SW 1271 (cell line): Measurements from ENCODE around the gene PRKG1.
"Not testable (repeated sequence)": the region's sequence is repeated elsewhere in the genome, so short reads cannot be mapped to it uniquely, and the experiment has no call there.

ENCODE experiments used
- DNase-seq, 2 experiments: peaks; one replicate each; lab custom pipeline; 2025; lab: John Stamatoyannopoulos, UW

PRKG1 gene

DNA sequence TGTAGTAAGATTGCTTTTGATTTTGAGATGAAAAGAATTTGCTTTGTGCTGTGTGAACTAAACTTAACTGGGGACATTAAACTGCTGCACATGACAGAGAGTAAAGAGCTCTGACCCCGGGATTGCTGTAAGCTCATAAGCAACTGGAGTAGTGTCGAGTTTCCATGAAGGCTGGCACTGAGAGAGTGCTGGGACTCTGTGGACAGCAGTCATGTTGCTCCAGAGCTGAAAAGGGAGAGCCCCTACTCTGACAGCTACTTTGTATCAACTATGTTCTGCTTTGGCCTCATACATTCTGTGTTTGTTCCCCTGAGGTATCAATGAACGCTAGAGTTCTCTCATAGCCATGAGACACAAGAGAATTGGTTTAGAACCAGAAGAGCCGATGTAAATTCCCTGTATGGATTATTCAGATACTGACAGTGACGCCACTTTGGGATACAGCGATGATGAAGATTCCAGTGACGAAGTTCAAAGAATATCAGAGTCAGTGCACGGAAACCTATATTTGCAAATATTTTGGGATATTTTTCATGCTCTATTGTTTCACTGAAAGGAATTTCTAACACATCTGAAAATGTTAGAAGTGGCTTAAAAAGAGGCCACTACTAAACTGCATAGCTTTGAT lies 1053.9 kb downstream of the PRKG1 start:
- DNase-seq = no peak

DNA sequence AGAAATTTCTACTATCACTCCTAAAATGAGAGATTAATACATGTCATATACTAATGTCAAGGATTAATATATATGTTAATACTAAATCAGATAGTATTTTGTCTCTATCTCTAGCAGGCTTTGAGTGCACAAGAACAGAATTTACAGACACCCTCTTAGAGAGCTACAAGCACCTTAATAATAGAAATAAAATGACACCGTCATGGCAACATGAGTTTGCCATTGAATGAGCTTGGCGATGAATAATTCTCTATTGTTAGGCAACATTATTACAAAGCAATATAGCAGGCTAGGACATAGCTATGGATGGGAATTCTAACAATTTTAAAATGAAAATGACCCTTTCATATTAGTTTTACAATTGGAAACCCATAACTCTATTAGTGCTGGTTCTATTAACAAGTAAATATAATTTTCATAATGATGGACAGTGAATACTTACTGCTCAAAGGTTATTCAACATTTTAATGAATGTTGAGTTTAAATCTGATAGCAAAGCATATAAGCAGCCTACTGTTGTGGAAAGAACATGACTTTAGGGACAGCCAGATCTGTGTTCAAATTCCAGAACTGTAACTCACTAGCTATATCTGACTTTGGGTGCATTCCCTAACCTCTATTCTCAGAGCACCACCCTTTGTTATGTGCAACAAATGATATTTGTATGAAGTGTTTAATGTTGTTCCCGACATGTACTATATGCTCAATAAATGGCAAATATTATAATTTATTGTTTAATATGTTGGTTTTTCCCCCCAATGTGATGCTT lies 1055.3 kb downstream of the PRKG1 start:
- no peak for DNase-seq

DNA sequence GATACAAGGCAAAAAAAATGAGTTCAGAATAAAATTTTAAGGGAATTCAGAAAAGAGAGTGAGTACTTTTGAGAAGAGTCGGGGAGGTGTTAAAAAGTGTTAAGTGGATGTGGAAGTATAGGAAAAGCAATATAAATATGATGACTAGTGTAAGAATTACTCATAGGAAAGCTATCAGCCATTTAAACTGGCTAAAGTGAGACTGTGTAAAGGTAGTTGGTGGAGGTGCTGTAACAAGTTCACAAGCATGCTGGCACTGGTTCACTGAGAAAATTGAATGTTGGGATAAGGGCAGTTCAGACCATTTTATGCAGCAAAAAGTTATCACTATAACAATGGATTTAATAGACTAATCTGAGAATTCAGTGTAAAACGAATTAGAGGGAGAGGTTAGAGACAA lies 1060.8 kb downstream of the PRKG1 start:
- DNase-seq = no peak

DNA sequence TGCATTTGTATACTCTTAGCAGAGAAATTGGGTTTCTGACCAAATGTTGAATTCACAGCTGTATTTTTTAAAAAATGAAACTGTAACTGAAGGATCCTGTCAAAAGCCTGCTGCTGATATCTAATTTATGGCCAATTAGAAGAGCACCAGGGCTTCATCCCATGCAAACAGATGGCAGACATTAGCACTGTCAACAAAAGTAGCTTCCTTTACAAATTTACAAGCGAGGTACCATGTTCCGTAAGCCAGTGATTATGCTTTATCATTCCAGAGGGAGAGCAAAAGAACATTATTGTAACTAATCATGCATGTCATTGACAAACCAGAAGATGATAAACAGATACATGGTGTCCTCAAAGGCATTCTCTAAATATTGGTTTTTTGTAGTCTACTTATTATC lies 1062.6 kb downstream of the PRKG1 start:
- DNase-seq = no peak

DNA sequence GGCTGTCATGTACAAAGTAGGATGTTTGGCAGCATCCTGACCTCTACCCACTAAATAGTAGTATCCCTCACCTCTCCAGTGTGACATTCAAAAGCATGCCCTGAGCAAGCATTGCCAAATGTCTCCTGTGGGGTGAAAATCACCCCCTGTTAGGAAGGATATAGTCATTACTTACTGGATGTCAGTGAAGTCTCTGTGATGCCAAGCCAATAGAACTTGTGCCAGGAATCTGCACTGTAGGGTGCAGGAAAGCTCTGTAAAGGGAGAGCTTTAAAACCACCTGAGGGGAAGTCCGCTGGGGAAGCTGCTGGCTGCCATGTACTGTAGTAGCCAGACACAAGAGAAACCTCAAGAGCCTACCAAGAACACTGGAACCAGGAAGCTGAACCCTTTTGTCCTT lies 1069.1 kb downstream of the PRKG1 start:
- no peak for DNase-seq

- no peak for DNase-seq
Observed at GRCh38 chr10:52145636-52146035, 1071.3 kb downstream of the PRKG1 start.

DNA sequence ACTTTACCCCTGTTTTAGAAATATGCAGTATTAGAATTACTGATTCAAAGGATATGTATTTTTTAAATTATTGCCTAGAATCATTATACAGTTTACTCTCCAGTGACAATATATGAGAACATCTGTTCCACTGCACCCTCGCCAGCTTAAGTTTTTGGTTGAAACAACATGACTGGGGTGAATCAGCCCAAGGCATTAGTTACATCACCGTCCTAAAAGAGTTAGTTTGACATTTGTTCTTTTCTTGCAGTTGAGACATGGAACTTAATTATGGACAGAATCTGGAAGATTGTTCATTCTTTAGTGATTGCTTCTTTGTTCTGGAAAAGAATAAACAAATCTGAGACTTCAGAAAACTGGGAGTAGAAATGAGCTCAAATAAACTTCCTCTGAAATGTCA lies 1072.5 kb downstream of the PRKG1 start:
- DNase-seq = no peak

DNA sequence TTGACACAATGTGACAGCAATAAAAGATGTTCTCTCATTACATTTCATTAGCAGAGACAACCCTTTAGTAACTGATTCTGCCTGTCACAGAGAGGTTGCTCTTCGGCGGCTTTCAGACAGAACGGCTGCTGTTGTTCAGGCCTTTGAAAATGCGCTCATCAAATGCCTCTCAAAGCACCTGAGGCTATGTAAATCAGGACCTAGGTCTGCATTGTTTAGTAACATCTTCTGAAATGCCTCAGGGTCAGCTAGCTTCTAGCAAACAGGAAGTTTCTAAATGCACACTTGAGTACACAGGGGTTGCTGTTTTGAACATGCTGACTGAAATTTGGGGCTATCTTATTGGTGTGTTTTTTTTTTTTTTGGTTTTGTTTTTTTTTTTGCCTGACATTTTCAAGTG lies 1096.5 kb downstream of the PRKG1 start:
- no peak for DNase-seq

DNA sequence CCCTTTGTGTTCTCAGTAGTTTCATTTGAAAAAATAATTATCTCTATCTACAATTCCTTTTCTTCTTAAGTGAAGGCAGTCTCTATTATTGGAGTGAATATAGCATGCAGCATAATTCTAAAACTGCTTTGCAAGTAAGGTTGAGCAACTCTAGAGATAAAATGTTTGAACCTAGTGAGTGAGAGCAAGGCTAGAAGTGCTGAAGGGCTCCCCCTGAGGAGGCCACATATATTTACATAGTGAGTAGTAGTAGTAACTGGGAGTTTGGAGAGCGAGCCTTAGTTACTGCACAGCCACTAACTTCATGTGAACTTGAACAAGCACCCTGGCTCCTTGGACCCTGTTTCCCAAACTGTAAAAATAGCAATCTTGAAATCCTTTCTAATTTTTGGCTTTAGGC lies 1098.3 kb downstream of the PRKG1 start:
- no peak for DNase-seq

- no peak for DNase-seq
Observed at GRCh38 chr10:52185256-52185655, 1111.0 kb downstream of the PRKG1 start.

- no peak for DNase-seq
Observed at GRCh38 chr10:52187521-52188258, 1113.4 kb downstream of the PRKG1 start.

GRCh38 chr10:52191049-52191448 lies 1116.8 kb downstream of the PRKG1 start:
- no peak for DNase-seq

GRCh38 chr10:52194191-52194590 lies 1119.9 kb downstream of the PRKG1 start:
- DNase-seq = no peak

- no peak for DNase-seq
Observed at GRCh38 chr10:52194716-52195115, 1120.4 kb downstream of the PRKG1 start.

DNA sequence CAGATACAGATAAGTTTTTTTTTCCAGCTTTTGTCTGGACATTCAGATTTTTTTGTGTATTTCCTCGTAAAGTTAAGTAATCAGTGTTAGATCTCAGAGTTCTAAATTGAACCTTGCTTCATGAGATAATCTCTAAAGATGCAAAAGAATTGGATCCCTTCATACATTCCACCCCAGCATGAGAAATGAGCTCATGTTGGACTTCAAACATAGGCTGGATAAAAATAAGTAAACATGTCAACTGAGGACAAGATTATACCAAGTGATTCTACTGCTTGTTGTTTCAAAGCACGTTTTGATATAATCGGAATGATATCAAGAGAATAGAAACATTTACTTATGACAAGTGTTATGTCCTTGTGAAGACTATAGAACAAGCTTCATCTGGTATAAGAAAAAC lies 1122.8 kb downstream of the PRKG1 start:
- DNase-seq = no peak

GRCh38 chr10:52198540-52198939 lies 1124.3 kb downstream of the PRKG1 start:
- DNase-seq = no peak

DNA sequence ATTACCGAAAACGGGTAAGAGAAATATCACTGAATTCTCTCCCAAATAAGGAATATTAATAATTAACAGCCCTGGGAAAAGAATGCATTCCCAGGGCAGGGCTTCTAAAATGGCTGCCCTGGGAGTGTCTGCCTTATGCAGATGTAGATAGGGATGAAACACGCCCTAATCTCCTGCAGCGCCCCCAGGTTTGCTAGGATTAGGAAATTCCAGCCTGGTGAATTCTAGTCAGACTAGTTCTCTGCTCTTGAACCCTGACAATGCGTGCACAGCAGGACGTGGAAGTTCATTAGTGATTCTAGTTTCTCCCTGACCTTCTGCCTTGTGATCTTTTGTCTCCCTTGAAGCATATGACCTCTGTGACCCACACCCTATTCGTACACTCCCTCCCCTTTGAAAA lies 1130.6 kb downstream of the PRKG1 start:
- DNase-seq = not testable (repeated sequence)

- no peak for DNase-seq
Observed at GRCh38 chr10:52208365-52208764, 1134.1 kb downstream of the PRKG1 start.

DNA sequence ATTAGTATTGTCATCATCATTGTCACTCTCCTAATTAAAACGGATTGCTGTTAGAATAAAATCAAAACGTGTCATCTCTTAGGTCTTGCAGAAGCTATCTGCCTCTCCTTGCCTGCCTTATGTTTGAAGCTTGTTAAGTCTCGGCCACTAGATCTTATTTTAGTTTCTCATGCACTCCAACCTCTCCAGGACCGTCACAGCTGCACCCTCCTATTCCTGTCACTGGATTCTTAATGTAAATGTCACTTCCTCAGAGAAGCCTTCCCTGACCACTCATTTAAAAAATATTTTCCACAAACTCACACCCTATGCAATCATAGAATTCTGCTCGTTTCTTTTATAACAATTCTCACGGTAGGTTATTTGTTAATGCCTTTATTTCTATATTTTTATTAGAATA lies 1135.9 kb downstream of the PRKG1 start:
- no peak for DNase-seq

GRCh38 chr10:52212062-52212461 lies 1137.8 kb downstream of the PRKG1 start:
- no peak for DNase-seq

DNA sequence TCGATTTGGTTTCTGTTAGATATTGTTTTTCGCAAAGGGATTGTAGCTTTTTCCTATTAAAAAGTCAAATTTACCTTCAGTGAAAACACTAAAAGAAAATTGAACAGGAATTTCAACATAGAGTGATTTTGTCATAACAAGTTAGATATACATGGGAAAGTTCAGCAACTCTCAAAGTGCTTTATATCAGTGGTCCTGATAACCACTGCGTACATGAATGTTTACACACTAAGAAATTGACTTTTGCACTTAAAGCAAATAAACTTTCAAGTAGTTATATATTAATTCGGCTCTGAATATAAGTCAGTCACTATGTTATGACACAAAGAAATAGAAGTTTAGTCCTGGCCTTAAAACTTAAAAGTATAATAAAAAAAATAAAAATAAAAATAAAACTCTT lies 1138.5 kb downstream of the PRKG1 start:
- DNase-seq = no peak

- no peak for DNase-seq
Observed at GRCh38 chr10:52213321-52213752, 1139.0 kb downstream of the PRKG1 start.

- DNase-seq = peak in 1 of 2 experiments; percentile 35
Observed at GRCh38 chr10:52215745-52216361, 1141.6 kb downstream of the PRKG1 start.
